NAMALWA (cell line): ENCODE measurements around the gene PEX13.
"Not testable (repeated sequence)": the region's sequence is repeated elsewhere in the genome, so short reads cannot be mapped to it uniquely, and the experiment has no call there.

Experiments used
- DNase-seq: peaks from one replicate; pipeline ENCODE4 v3.0.0-alpha.2; 2015; ENCODE audit warnings: low spot score

PEX13 gene

GRCh38 chr2:61006486-61007105 is 10.9 kb upstream of the PEX13 start:
- DNase-seq, result no peak

- no peak for DNase-seq
Observed at GRCh38 chr2:61009355-61009754, 8.2 kb upstream of the PEX13 start.

DNA sequence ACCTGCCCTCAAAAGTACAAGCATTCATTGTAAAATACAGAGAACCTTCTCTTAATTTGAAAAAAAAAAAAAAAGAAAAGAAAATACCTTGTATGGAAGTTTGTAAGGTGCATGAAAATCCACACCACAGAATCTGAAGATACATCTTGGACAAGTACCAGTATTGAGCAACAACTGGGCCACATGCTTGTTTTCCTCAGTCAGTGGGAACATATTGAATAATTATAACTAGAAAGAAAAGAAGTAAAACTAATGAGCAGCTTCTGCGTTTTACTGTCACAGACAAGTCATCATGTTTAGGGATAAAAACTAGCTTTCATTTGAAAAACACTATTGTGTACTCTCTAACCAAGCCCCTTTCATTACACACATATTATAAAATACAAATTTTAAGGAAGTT is 5.8 kb upstream of the PEX13 start:
- no peak for DNase-seq

GRCh38 chr2:61012303-61012702 is 5.2 kb upstream of the PEX13 start:
- DNase-seq, result not testable (repeated sequence)

- DNase-seq, result no peak
Observed at GRCh38 chr2:61013382-61013781, 4.1 kb upstream of the PEX13 start.

DNA sequence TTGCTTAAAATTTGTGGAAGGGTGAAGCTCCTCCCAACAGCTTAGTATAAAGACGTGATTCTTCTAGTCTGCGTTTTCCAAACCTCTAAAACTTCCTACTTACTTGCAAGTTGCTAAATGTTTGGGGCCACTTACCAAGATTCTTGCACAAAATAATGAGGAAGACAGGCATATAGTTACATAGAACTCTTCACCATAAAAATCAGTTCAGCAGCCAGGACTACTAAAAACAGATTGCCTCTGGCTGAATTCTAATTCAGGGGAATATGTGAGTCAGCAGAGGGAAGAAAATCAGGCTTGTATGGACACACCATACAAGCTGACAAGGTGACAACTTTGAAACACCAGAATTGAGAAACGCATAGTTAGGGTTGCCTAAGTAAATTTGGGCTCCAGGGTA is 2.8 kb upstream of the PEX13 start:
- DNase-seq, result no peak

DNA sequence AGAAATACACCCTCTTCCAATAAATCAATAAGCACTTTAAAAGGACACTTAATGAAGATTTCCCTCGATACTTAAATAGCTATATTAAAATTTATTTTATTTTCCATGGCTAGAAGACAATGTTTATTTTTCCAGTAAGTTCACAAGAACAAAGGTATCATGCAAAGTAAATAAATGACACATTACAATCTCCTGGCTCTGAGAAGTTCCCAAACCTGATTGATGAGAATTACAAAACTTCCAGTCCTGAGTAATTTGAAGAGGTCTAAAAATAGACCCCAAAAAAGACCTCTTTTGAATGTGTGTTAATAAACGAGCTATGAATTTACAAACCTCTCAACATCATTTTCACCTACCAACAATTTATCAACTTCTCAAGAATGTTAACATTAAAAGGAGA is 1.5 kb upstream of the PEX13 start:
- no peak for DNase-seq

DNA sequence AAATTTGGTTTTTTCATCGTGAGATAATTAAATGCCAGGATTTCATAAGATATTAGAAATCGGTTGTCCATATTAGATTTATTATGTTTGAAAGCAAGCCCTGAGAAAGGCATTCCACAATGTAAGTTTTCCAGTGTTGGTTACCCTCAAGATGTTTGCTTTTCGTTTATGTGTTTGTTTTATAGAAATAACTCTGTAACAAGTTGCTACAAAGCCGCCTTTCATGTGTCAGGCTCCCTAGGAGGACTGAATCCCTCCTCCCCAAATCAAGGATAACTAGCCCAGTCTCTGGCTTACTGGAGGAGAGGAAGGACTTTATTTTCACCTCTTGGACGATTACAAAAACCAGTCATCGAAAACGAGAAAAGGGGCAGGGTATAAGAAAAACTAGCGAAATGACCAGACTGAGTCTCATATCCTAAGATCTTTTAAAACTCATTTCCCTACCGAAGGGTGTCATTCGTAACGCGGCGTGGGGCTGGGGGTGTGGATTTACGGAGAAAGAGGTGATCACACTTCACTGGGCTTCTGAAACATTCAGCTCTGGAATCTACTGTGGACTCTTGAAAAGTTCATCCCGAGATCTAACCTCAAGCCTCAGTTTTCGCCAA is 1.0 kb upstream of the PEX13 start:
- no peak for DNase-seq

- peak; percentile 87 for DNase-seq
Observed at GRCh38 chr2:61017003-61017555, 441 bp upstream of the PEX13 start.

DNA sequence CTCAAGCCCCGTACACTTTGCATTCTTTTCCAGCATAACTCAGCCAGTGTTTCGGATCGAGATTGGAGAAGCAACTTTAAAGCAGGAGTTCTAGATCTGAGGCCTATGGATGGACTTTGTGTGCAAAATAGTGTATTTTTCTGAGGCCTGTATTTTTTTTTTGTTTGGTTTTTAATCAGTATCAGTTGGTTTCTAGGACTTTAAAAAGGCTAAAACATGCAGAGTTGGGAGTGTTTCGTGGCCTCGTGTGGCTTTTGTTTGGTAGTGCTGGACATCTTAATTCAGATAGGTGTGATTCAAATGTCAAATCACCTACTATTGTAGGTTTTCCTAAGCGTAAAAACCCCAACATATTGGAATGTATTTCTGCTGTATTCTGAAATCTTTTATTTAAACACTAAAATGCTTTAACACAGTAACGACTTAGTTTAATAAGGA is 817 bp downstream of the PEX13 start:
- DNase-seq, result no peak

DNA sequence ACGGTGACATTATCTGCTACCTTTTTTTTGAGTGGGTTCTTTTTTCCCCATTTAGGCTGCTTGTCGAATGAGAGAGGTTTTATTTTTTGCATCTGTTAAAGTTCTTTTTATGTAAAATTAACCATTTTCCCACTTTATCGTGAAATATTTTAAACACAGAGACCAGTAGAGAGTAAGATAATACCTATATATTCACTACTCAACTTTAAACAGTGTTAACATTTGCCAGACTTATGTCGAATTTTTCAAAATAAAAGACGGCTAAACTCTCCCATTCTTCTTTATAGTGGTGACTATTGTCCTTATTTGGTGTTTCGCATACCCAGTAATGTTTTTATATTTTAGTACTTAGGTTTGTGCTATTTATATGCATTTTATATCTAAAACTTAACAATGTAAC is 1.3 kb downstream of the PEX13 start:
- no peak for DNase-seq

- no peak for DNase-seq
Observed at GRCh38 chr2:61021228-61021660, 3.7 kb downstream of the PEX13 start.

GRCh38 chr2:61023670-61024069 is 6.2 kb downstream of the PEX13 start:
- DNase-seq, result no peak

GRCh38 chr2:61029533-61029932 is 12.0 kb downstream of the PEX13 start:
- DNase-seq, result no peak

DNA sequence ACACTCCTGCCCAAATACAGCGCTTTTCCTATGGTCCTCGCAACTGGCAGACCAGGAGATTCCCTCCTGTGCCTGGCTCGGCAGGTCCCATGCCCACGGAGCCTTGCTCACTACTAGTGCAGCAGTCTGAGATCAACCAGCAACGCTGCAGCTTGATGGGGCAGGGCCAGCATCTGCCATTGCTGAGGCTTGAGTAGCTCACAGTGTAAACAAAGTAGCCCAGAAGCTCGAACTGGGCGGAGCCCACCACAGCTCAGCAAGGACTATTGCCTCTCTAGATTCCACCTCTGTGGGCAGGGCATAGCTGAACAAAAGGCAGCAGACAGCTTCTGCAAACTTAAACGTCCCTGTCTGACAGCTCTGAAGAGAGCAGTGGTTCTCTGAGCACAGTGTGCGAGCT is 17.1 kb downstream of the PEX13 start:
- not testable (repeated sequence) for DNase-seq

DNA sequence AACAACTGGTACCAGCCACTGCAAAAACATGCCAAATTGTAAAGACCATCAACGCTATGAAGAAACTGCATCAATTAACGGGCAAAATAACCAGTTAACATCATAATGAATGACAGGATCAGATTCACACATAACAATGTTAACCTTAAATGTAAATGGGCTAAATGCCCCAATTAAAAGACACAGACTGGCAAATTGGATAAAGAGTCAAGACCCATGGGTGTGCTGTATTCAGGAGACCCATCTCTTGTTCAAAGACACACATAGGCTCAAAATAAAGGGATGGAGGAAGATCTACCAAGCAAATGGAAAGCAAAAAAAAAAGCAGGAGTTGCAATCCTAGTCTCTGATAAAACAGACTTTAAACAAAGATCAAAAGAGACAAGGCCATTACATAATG is 19.1 kb downstream of the PEX13 start:
- not testable (repeated sequence) for DNase-seq

DNA sequence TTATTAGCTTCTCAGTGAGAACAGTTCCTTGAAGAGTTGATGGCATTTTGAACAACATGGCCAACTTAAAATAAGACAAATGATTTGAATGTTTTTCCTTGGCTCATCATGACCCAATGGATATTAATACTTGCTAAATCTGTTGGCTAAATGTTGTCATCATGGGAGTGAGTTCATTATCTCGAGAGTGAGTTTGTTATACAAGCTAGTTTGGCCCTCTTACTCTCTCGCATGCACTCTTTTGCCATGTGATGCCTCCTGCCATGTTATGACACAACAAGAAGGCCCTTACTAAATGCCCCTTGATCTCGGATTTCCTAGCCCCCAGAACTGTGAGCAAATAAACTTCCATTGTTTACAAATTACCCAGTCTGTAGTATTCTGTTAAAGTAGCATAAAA is 25.3 kb downstream of the PEX13 start:
- no peak for DNase-seq

- DNase-seq, result peak; percentile 15
Observed at GRCh38 chr2:61044636-61045035, 27.1 kb downstream of the PEX13 start.

- no peak for DNase-seq
Observed at GRCh38 chr2:61045226-61045625, 27.7 kb downstream of the PEX13 start.

- no peak for DNase-seq
Observed at GRCh38 chr2:61045999-61046398, 28.5 kb downstream of the PEX13 start.

GRCh38 chr2:61055557-61055956 is 38.0 kb downstream of the PEX13 start:
- DNase-seq, result peak; percentile 8

GRCh38 chr2:61057562-61057961 is 40.0 kb downstream of the PEX13 start:
- no peak for DNase-seq

DNA sequence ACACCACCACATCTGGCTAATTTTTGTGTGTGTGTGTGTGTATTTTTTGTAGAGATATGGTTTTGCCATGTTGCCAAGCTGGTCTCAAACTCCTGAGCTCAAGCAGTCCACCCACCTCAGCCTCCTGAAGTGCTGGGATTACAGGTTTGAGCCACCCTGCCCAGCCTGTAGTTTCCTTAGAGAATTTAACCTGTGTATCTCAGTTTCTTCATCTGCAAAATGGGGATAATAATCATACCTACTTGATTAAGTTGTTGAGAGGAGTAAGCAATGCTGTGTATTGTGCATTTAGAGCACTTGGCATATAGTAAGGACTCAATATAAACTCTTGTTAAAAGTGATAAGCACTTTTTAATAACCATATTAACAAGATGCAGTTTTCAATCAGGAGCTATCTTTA is 41.9 kb downstream of the PEX13 start:
- no peak for DNase-seq
